DND-41 (cell line): Measurements from ENCODE around the gene EEFSEC.

Source experiments
- ATAC-seq: fragments of 200-7000 bp; cut with Tn5 transposase; 3 replicates; pipeline ENCODE4 v1.9.1; 2021; ENCODE audit warnings: low read depth; ENCODE audit not compliant: insufficient read depth
- DNase-seq: peaks from one replicate; pipeline ENCODE4 v3.0.0-alpha.2; 2020
- H2AFZ ChIP-seq: 2 replicates; pipeline ENCODE4 v1.6.0; 2012; ENCODE audit warnings: low read depth, low read length
- H3K27ac ChIP-seq: 2 replicates; pipeline ENCODE4 v1.5.1; 2012; ENCODE audit warnings: low read length, inconsistent platforms
- H3K27me3 ChIP-seq: fragments of 200-600 bp; sonication (generic); 2 replicates; pipeline ENCODE4 v1.6.0; 2012; ENCODE audit warnings: low read length, mild to moderate bottlenecking, inconsistent platforms; ENCODE audit not compliant: insufficient read depth, poor library complexity
- H3K36me3 ChIP-seq: 2 replicates; pipeline ENCODE4 v1.5.1; 2012; ENCODE audit warnings: low read length, inconsistent platforms; ENCODE audit not compliant: insufficient read depth
- H3K4me1 ChIP-seq: 2 replicates; pipeline ENCODE4 v1.5.1; 2012; ENCODE audit warnings: mild to moderate bottlenecking, low read length; ENCODE audit not compliant: insufficient read depth
- H3K4me2 ChIP-seq: 2 replicates; pipeline ENCODE4 v1.6.0; 2012; ENCODE audit warnings: mild to moderate bottlenecking, moderate library complexity, low read length, inconsistent platforms; ENCODE audit not compliant: insufficient read depth
- H3K4me3 ChIP-seq, 2 experiments: fragments of 200-600 bp in 1 of 2; shearing (Covaris generic) in 1 of 2; 2 replicates each; pipeline ENCODE4 v1.5.1; 2012 to 2016; ENCODE audit warnings: inconsistent platforms in 2 of 2, low read length in 2 of 2, mild to moderate bottlenecking in 2 of 2, low read depth in 1 of 2, moderate library complexity in 1 of 2
- H3K79me2 ChIP-seq: 2 replicates; pipeline ENCODE4 v1.6.0; 2012; ENCODE audit warnings: low read length, inconsistent platforms; ENCODE audit not compliant: insufficient read depth
- H3K9ac ChIP-seq: 2 replicates; pipeline ENCODE4 v1.6.0; 2012; ENCODE audit warnings: low read depth, mild to moderate bottlenecking, inconsistent platforms, low read length, moderate library complexity
- H3K9me3 ChIP-seq: 2 replicates; pipeline ENCODE4 v1.5.1; 2012; ENCODE audit warnings: low read length, moderate library complexity, mild to moderate bottlenecking, inconsistent platforms; ENCODE audit not compliant: insufficient read depth, severe bottlenecking
- H4K20me1 ChIP-seq: 2 replicates; pipeline ENCODE4 v1.6.0; 2012; ENCODE audit warnings: low read length; ENCODE audit not compliant: insufficient read depth
- EZH2 ChIP-seq: IDR thresholded peaks from 3 replicates; pipeline ENCODE4 v1.6.1; 2012; ENCODE audit warnings: borderline replicate concordance, low read depth, mild to moderate bottlenecking, moderate library complexity, low read length, inconsistent platforms; ENCODE audit not compliant: severe bottlenecking
- TF ChIP-seq, protein P1 (sequence below): IDR thresholded peaks from 2 replicates; pipeline ENCODE4 v1.5.1; 2012; ENCODE audit warnings: borderline replicate concordance, low read length, moderate library complexity, mild to moderate bottlenecking; ENCODE audit not compliant: poor library complexity, severe bottlenecking; ENCODE audit errors: extremely low read depth

The EEFSEC gene

DNA sequence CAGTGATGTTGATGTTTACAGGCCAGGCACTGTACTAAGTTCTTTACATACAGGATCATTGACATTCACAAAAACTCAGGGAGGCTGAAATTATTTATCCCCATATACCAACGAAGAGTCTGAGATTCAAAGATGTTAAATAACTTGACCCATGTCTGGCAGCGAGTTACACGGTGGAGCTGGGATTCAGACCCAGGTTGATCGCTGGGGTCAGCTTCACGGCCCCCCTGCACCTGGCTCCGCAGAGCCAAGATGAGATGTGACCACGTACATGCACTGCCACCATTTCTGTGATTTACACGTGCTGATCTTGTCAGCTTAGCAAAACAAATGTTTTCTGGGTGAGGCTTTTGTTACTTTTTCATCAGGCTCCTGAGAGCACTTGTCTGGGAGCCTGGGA lies 109.8 kb downstream of the EEFSEC start:
- Histone ChIP-seq H3K79me2 (no peaks in the 10 kb centered on the region), H3K4me2 (no peak overlapping the region), H2AFZ (no peak overlapping the region), H3K9ac (no peak overlapping the region), H4K20me1 (no peaks in the 10 kb centered on the region), H3K27ac (no peak overlapping the region), H3K9me3 (peaks cover 15% of the 10 kb centered on the region), H3K4me1 (no peaks in the 10 kb centered on the region), H3K36me3 (peaks cover 28% of the 10 kb centered on the region), H3K27me3 (no peaks in the 10 kb centered on the region), H3K4me3 (no peak overlapping the region)
- TF ChIP-seq, protein P1, sequence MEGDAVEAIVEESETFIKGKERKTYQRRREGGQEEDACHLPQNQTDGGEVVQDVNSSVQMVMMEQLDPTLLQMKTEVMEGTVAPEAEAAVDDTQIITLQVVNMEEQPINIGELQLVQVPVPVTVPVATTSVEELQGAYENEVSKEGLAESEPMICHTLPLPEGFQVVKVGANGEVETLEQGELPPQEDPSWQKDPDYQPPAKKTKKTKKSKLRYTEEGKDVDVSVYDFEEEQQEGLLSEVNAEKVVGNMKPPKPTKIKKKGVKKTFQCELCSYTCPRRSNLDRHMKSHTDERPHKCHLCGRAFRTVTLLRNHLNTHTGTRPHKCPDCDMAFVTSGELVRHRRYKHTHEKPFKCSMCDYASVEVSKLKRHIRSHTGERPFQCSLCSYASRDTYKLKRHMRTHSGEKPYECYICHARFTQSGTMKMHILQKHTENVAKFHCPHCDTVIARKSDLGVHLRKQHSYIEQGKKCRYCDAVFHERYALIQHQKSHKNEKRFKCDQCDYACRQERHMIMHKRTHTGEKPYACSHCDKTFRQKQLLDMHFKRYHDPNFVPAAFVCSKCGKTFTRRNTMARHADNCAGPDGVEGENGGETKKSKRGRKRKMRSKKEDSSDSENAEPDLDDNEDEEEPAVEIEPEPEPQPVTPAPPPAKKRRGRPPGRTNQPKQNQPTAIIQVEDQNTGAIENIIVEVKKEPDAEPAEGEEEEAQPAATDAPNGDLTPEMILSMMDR: no peak
- TF ChIP-seq EZH2: no peak
- DNase-seq: no peak
- ATAC-seq: no peak

DNA sequence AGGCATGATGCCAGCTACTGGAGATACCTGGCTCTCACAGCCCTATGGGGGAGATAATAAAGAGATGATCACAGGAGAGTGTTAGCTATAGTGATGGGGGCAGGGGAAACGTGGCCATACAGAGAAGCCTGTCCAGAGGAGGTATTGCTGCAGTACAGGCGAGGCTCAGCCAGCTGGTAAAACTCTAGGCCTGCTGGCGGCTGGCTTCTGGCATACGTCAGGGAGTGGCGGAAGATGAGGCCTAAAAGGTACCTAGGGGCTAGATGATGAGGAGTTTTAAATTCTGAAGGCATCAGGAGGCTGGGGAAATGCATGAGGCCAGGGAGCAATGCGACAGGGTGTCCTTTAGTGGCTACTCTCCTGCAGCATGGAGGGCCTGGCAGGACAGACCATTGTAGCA lies 110.7 kb downstream of the EEFSEC start:
- Histone ChIP-seq H3K9ac (no peak overlapping the region), H2AFZ (no peak overlapping the region), H4K20me1 (no peaks in the 10 kb centered on the region), H3K27me3 (no peaks in the 10 kb centered on the region), H3K36me3 (peaks cover 26% of the 10 kb centered on the region), H3K27ac (no peak overlapping the region), H3K4me1 (no peaks in the 10 kb centered on the region), H3K4me3 (no peak overlapping the region), H3K79me2 (no peaks in the 10 kb centered on the region), H3K4me2 (no peak overlapping the region), H3K9me3 (peaks cover 12% of the 10 kb centered on the region)
- no peak for ATAC-seq
- TF ChIP-seq EZH2: no peak
- TF ChIP-seq, protein P1: no peak
- DNase-seq: no peak

DNA sequence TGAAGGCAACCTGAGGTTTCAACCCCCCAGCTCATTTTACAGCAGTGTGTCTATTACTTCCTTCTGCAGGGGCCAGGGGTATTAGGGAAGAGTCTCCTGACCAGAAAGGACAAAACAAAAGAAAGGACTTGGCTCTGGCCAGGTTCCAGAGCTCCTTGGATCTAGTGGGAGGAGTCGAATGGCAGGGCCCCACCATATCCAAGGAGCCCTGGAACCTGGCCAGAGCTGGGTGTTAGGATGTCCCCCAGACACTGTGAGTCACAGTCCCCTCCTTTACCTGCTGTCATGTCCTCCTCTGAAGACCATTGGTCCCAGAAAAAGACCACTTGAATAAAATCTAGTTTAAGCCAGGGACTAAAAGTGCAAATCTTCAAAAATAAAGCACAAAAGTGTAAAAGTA lies 113.2 kb downstream of the EEFSEC start:
- no peak for ATAC-seq
- no peak overlapping the region for H3K9ac ChIP-seq
- no peak for DNase-seq
- no peaks in the 10 kb centered on the region for H3K4me1 ChIP-seq
- H4K20me1 ChIP-seq: no peaks in the 10 kb centered on the region
- H2AFZ ChIP-seq: no peak overlapping the region
- no peak overlapping the region for H3K4me3 ChIP-seq
- TF ChIP-seq, protein P1: no peak
- no peak for TF ChIP-seq EZH2
- peaks cover 26% of the 10 kb centered on the region for H3K36me3 ChIP-seq
- H3K27ac ChIP-seq: no peak overlapping the region
- no peaks in the 10 kb centered on the region for H3K9me3 ChIP-seq
- H3K27me3 ChIP-seq: no peaks in the 10 kb centered on the region
- H3K4me2 ChIP-seq: no peak overlapping the region
- no peaks in the 10 kb centered on the region for H3K79me2 ChIP-seq

DNA sequence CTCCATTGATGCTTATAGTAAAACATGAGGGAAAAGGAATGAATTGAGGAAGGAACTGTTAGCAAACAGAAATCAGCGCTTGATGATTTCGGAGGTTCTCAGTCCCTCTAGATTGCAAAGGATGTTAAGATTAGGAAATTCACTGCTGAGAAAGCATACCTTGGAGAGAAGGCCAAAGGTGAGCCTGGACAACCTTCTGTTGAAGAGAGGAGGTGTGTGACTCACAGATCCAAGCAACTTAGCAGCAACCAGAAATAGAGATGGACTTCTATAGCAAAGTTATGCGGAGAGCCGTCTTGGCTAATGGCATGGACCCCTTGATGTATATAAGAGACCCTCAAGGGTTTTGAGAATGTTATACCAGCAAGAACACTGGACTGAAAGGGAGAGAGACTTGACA lies 114.3 kb downstream of the EEFSEC start:
- Histone ChIP-seq H2AFZ (no peak overlapping the region), H3K27me3 (no peaks in the 10 kb centered on the region), H3K4me3 (no peak overlapping the region), H3K27ac (no peak overlapping the region), H4K20me1 (no peaks in the 10 kb centered on the region), H3K9me3 (no peaks in the 10 kb centered on the region), H3K9ac (no peak overlapping the region), H3K4me1 (no peaks in the 10 kb centered on the region), H3K79me2 (no peaks in the 10 kb centered on the region), H3K36me3 (peaks cover 19% of the 10 kb centered on the region), H3K4me2 (no peak overlapping the region)
- DNase-seq (no peak), ATAC-seq (no peak)
- TF ChIP-seq EZH2: no peak
- TF ChIP-seq, protein P1: no peak
